ENCODE measurements around the gene NAA38.

- TF ChIP-seq NFE2L1 (CRISPR knock-in tag; IDR thresholded peaks at IDR 0.05), result no peak
- TF ChIP-seq NR2C2 (CRISPR knock-in tag; IDR thresholded peaks at IDR 0.05), result no peak
- no peak for TF ChIP-seq E2F4 (CRISPR knock-in tag; IDR thresholded peaks at IDR 0.05; ENCODE audit: borderline replicate concordance, low read depth)
- no peak for TF ChIP-seq CTCF (IDR thresholded peaks at IDR 0.05)
- no peak for TF ChIP-seq FOXP1 (CRISPR knock-in tag; IDR thresholded peaks at IDR 0.05; ENCODE audit: borderline replicate concordance)
- no peak for TF ChIP-seq ZNF416 (CRISPR knock-in tag; IDR thresholded peaks at IDR 0.05)
- TF ChIP-seq E2F5 (CRISPR knock-in tag; IDR thresholded peaks at IDR 0.05), result no peak
Measured at GRCh38 chr17:7831233-7831632, 26.1 kb downstream of the NAA38 start.

Data from WTC11 (cell line).